GM18511 (cell line): ENCODE results near the gene GSTT2B.
"Not testable (repeated sequence)": the region's sequence is repeated elsewhere in the genome, so short reads cannot be mapped to it uniquely, and the experiment has no call there.

ENCODE experiments used
- ATAC-seq: cut with Tn5 transposase; IDR thresholded peaks from one replicate; pipeline ENCODE4 v1.9.1; 2021; ENCODE audit warnings: mild to moderate bottlenecking, moderate library complexity; ENCODE audit not compliant: unreplicated experiment

GSTT2B gene, protein sequence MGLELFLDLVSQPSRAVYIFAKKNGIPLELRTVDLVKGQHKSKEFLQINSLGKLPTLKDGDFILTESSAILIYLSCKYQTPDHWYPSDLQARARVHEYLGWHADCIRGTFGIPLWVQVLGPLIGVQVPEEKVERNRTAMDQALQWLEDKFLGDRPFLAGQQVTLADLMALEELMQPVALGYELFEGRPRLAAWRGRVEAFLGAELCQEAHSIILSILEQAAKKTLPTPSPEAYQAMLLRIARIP

DNA sequence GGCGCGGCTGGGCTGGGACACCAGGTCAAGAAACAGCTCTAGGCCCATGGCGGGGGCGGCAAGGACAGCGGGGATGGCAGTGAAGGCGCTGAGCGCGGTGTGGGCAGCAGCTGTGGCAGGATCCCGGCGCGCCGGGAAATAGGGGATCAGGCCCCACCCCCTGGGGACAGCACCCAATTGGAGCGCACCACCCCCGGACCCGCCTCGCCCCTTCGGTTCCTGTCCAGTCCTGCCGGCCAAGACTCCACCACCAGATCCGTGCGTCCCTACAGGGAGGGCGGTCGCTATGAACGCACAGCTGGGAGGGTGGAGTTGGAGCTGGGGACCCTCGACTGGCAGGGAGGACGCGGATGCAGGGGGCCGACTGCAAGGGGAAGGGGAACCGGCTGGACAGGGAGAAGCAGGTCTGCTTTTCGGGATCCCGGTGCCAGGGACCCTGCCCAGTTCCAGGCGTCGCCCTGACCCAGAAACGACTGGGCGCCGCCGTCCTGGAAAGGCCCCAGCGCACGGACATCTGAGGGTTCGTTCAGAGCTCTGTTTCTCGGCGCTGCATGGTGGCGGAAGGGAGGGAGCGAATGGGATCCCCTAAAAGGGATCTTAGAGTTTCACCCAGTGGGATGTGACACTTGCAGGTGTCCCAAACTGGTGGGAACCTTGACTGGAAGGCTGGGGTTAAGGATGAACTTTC lies at the start of gene GSTT2B:
TSS of gene GSTT2B (minus strand) at position 112 of the 688 bp plus-strand sequence. CDS start at position 48, 64 bp downstream.
- not testable (repeated sequence) for ATAC-seq

GRCh38 chr22:24010018-24010391 lies 49.0 kb upstream of the GSTT2B start:
- no peak for ATAC-seq

DNA sequence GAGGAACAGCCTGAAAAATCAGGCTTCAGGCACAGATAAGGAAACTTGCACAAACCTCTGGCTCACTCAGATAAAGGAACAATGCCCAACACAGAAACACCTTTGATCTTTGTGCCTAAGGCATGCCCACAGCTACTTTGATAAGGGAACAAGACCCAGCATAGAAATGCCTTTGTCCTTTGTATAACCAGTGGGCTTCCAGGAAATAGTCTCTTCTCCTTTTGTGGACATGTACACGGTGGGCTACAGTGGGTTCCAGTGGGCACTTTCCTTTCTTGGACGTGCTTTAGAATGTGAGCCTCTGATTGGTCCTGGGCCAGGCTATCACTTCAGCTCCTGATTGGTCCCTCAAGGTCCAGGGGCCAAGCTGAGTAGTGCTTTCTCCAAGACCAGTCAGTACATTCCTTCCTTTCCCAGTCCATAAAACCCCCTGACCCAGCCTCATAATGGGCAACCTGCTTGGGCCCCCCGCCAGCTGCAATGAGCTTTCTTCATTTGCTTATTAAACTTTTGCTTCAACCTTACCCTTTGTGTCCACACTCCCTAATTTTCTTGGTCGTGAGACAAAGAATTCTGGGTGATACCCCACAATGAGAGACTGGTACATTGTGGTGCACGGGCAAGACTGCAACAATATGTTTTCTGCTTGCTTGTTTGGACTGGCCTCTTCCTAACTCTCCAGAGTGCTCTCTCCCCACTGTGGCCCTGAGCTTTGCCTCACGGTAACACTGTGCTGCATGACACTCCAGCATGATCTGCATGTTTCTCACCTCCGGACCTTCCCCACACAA lies 48.4 kb upstream of the GSTT2B start:
- ATAC-seq: no peak

GRCh38 chr22:24008381-24009226 lies 47.6 kb upstream of the GSTT2B start:
- ATAC-seq: no peak

DNA sequence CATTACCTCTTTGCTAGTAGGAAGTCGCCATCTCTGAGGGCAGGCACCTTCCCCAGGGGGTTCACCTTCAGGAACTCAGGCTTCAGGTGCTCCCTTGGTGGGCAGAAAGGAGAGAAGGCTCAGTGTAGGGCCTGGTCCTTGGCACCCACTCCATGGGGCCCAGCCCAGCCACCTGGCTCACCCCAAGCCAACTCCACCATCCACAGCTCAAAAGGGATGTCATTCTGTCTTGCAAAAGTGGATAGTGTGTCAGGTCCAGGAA lies 47.0 kb upstream of the GSTT2B start:
- ATAC-seq: no peak

- no peak for ATAC-seq
Observed at GRCh38 chr22:24007253-24008021, 46.4 kb upstream of the GSTT2B start.

DNA sequence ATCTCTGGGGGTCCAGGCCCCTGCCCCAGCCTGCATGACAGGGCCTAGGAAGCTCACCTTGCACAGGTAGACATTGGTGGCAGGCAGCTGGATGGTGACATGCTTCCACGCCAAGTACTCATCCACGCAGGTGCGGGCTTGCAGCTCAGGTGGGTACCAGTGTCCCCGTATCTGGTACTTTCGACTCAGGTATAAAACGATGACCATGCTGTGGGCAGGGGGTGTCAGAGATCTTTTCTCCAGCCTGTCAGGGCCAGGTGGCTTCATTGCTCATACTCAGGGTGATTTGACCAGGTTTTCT lies 45.9 kb upstream of the GSTT2B start:
- no peak for ATAC-seq

DNA sequence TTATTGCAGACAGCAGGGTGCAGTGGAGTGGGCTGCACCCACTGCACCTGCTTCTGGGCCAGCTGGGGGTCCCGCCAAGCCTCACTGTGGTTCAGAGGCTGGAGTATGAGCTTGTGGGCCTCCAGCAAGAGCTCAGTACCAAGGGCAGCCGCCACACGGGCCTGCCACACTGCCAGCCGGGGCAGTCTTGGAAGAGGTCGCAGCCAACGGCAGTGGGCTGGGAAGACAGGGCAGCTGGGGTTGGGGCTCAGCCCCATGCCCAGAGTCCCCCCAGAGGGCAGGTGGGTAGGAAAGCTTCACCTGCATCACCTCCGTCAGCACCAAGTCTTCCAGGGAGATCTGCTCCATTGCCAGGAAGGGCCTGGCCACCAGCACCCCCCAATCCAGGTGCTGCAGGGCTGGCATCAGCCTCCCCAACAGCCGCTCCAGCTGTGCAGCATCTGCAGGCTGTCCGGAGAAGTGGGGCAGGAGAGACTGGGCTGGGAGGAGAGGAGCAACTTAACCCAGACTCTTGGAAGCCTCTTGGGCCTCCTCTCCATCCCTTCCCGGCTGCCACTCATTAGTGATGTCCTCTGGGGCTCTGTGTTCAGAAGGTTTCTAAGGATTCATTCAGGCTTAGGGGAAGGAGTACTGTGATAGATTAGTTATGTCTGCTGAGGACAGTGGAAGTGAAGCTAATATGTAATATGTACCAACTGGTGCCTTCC lies 45.4 kb upstream of the GSTT2B start:
- no peak for ATAC-seq

DNA sequence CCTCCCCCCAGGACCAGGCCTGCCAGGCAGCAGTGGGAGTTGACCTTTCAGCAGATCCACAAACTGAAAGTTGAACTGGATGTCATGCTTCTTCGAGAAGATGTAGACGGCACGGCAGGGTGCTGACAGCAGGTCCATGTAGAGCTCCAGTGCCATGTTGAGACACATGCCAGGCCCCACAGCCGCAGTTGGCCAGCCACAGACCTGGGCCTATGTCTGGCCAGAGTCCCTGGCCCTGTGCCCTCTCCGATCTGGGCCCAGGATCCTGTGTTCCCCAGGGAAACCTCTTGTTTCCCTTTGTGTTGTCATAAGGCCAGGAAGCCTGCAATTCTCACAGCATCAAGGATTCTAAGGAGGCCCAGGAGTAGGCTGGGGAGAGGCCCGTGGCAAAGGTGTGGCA lies 44.2 kb upstream of the GSTT2B start, which contains the start of gene GSTT4:
TSS of gene GSTT4 (minus strand) at position 253 of the 400 bp plus-strand sequence. CDS start at position 156, 97 bp downstream.
- no peak for ATAC-seq

DNA sequence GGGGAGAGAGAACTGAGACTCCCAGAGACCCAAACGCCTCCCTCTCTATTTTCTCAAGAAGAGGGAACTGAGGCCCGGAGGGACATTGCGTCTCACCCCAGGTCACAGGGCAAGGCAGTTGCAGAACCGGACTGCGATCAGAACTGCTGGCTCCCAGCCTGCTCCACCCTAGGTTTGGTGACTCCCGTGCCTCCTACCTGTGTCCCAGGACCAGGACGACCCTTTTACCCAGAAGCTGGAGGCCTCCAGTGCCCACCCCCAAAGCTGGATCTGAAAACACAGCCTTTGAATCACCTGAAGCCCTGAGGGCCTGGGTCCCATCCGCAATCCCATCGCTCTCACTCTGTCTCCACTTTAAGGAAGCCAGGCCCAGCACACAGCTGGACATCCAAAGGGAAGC lies 42.9 kb upstream of the GSTT2B start:
- ATAC-seq: no peak

GRCh38 chr22:24002851-24003250 lies 41.9 kb upstream of the GSTT2B start:
- no peak for ATAC-seq

DNA sequence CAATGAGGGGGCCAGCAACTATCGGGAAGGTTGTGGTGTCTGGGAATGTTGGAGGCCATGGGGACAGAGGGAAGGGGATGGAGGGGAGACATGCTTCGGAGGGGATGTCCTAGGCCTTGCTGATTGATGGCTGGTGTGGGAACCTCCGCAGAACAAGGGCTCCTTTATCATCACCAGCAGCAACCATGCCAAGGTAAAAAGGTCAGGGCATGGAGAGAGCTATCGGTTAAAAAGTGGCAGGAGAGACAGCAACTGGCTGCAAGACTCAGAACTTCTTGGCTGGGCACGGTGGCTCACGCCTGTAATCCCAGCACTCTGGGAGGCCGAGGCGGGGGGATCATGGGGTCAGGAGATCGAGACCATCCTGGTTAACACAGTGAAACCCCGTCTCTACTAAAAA lies 41.3 kb upstream of the GSTT2B start:
- ATAC-seq: no peak

GRCh38 chr22:24001314-24001713 lies 40.3 kb upstream of the GSTT2B start:
- ATAC-seq: no peak

- not testable (repeated sequence) for ATAC-seq
Observed at GRCh38 chr22:23999779-24000178, 38.8 kb upstream of the GSTT2B start.

DNA sequence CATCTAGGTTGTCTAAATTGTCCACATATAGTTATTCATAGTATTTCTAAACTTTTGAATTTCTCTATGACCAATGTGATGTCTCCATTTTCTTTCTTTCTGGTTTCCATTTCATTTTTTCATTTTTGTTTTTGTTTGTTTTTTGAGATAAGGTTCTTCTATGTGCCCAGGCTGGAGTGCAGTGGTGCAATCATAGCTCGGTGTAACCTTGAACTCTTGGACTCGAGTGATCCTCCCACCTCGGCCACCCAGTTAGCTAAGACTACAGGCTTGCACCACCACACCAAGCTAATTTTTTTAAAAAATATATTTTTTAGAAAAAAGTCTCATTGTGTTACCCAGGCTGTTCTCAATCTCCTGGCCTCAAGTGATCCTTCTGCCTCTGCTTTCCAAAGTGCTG lies 36.1 kb upstream of the GSTT2B start:
- no peak for ATAC-seq

DNA sequence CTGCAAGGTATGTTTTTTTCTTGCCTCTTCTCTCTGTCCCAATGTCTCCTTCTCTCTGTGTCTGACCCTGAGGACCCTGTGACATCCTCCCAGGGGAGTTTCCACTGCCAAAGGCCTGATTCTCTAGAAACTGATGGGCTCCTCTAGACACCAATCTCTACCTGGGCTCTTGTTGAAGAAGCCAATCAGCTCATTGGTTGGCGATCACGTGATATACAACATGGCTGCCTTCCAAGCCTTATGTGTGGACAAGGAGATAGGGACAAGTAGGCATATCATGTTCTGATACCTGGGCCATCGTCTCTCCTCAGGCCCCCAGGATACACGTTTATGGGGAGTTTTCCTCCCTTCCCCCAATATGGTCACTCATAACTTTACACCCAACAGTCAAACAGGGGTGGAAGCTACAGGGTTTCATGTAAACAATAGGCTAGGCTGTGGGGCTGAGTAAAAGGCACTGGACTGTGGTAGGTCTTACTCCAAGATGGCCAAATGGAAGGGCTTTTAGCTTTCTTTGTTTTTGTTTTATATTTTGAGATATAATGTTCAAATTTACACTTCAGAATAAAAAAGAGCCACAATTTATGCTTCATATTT lies 32.7 kb upstream of the GSTT2B start:
- ATAC-seq: not testable (repeated sequence)

DNA sequence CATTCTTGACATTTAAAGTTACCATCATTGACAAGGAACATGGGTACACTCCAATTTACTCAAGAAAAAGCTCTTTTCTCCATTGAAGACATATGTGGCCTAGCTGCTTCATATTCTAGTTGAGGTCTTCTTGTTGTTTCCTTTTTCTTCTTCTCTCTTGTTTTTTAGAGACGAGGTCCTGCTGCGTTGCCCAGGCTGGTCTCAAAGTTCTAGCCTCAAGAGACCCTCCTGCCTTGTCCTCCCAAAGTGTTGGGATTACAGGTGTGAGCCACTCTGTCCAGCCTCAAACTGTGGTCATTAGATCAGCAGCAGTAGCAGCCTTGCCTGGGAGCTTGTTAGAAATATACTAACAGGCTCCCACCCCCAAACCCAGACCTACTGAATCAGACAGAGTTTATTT lies 32.1 kb upstream of the GSTT2B start:
- ATAC-seq: not testable (repeated sequence)

DNA sequence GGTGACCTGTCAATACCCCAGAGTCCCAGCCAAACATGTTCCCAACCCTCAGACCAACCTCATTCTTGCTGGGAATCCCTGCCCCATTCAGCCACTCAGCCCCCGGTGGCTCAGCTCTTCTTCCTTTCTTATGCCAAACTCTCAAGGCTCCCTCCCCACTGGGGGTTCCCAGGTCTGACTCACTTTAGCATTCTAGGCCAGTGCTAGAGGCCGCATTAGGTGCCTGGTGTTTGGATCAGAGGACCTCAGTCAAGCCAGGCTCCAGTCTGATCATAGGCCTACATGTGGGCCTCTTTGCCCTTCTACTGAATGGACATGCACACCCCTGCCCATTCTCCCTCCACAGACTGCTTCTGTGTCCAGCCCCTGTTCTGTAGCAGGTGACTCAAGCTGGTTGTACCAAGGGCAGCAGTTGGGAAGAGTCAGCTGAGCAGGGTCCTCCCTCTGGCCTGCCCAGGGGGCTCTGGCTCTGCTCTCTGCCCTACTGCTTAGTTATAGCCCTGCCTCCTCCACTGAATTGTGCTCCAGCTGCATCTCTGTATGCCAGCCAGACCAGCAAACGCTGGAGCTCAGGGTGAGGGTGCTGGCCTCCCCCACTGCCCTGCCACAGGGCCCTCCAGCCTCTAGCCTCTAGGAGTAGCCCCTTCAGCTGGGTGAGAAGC lies 28.7 kb upstream of the GSTT2B start:
- ATAC-seq: not testable (repeated sequence)
